Activated CD4-positive, alpha-beta T cell treated with anti-CD3 and anti-CD28 coated beads, Interleukin-2, amount 50 U/mL, for 1 hour (primary cell): ENCODE results near the gene PCDHA9.
"Not testable (repeated sequence)": the region's sequence is repeated elsewhere in the genome, so short reads cannot be mapped to it uniquely, and the experiment has no call there.

Source experiments
- DNase-seq: peaks from one replicate; pipeline ENCODE4 v3.0.0-alpha.2; 2020

Gene PCDHA9, protein sequence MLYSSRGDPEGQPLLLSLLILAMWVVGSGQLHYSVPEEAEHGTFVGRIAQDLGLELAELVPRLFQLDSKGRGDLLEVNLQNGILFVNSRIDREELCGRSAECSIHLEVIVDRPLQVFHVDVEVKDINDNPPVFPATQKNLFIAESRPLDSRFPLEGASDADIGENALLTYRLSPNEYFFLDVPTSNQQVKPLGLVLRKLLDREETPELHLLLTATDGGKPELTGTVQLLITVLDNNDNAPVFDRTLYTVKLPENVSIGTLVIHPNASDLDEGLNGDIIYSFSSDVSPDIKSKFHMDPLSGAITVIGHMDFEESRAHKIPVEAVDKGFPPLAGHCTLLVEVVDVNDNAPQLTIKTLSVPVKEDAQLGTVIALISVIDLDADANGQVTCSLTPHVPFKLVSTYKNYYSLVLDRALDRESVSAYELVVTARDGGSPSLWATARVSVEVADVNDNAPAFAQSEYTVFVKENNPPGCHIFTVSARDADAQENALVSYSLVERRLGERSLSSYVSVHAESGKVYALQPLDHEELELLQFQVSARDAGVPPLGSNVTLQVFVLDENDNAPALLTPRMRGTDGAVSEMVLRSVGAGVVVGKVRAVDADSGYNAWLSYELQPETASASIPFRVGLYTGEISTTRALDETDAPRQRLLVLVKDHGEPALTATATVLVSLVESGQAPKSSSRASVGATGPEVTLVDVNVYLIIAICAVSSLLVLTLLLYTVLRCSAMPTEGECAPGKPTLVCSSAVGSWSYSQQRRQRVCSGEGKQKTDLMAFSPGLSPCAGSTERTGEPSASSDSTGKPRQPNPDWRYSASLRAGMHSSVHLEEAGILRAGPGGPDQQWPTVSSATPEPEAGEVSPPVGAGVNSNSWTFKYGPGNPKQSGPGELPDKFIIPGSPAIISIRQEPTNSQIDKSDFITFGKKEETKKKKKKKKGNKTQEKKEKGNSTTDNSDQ

GRCh38 chr5:140848139-140849102, at the start of gene PCDHA9:
Gene PCDHA9 (plus strand): TSS chr5:140848382. CDS start chr5:140848496, 114 bp downstream.
- not testable (repeated sequence) for DNase-seq

DNA sequence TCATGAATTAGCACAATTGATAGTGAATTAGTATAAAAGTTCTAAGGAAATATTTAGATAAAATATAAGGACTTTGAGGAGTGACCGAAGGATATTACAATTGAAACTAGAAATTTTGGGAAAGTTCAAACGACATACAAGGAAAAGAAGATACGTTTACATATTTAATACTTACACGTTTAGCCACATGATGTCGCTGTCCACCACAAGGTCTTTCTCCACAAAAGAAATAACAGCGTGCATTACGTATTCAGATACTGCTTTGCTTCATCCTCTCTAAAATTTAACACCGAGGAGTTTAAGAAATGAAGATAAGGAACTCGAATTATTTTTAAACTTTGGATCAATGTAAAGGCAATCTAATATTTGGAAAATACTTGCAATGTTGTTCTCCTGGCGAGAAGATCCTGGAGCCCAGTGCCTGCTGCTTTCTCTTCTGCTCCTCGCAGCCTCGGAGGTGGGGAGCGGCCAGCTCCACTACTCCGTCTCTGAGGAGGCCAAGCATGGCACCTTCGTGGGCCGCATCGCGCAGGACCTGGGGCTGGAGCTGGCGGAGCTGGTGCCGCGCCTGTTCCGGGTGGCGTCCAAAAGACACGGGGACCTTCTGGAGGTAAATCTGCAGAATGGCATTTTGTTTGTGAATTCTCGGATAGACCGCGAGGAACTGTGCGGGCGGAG, 47.2 kb upstream of the PCDHA9 start, which contains the start of gene PCDHA3:
Gene PCDHA3 (plus strand): TSS at position 242 of the 678 bp plus-strand sequence.
- no peak for DNase-seq

GRCh38 chr5:140801494-140801841, 46.7 kb upstream of the PCDHA9 start:
- no peak for DNase-seq

DNA sequence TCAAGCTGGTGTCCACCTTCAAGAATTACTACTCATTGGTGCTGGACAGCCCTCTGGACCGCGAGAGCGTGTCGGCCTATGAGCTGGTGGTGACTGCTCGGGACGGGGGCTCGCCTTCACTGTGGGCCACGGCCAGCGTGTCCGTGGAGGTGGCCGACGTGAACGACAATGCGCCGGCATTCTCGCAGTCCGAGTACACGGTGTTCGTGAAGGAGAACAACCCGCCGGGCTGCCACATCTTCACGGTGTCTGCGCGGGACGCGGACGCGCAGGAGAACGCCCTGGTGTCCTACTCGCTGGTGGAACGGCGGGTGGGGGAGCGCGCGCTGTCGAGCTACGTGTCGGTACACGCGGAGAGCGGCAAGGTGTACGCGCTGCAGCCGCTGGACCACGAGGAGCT, 45.8 kb upstream of the PCDHA9 start:
- not testable (repeated sequence) for DNase-seq

DNA sequence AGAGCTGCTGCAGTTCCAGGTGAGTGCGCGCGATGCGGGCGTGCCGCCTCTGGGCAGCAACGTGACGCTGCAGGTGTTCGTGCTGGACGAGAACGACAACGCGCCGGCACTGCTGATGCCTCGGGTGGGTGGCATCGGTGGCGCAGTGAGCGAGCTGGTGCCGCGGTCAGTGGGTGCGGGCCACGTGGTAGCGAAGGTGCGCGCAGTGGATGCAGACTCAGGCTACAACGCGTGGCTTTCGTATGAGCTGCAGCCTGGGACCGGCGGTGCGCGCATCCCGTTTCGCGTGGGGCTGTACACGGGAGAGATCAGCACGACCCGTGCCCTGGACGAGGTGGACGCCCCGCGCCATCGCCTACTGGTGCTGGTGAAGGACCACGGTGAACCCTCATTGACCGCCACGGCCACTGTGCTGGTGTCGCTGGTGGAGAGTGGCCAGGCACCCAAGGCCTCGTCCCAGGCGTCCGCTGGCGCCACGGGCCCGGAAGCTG, 45.4 kb upstream of the PCDHA9 start:
- DNase-seq, result no peak

DNA sequence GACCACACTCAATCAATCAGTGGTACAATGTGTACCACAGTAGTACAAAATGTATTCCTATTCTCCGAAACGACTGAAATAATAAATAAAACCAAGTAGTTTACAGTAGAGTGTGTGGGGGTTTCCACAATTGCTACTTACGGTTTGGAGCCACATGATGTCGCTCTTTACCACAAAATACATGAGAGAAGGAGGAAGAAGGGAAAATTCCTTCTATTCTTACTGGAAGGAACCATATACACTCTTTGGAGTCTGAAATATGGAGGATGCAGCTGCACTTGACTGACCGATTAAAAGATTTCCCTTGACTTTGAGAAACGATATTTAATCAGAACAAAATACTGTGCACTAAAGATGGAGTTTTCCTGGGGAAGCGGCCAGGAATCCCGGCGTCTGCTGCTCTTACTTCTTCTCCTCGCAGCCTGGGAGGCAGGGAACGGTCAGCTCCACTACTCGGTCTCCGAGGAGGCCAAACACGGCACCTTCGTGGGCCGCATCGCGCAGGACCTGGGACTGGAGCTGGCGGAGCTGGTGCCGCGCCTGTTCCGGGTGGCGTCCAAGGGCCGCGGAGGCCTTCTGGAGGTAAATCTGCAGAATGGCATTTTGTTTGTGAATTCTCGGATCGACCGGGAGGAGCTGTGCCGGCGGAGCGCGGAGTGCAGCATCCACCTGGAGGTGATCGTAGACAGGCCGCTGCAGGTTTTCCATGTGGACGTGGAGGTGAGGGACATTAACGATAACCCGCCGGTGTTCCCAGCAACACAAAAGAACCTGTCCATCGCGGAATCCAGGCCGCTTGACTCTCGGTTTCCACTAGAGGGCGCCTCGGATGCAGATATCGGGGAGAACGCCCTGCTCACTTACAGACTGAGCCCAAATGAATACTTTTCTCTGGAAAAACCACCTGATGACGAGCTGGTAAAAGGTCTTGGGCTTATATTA, 41.1 kb upstream of the PCDHA9 start, which contains the start of gene PCDHA4:
Gene PCDHA4 (plus strand): TSS at position 235 of the 942 bp plus-strand sequence.
- no peak for DNase-seq

- not testable (repeated sequence) for DNase-seq
Measured at GRCh38 chr5:140808241-140808888, 39.8 kb upstream of the PCDHA9 start.

- no peak for DNase-seq
Measured at GRCh38 chr5:140808889-140809291, 39.3 kb upstream of the PCDHA9 start.

GRCh38 chr5:140821375-140822280, 26.6 kb upstream of the PCDHA9 start, which contains the start of gene PCDHA5:
Gene PCDHA5 (plus strand): TSS chr5:140821613.
- DNase-seq, result no peak

DNA sequence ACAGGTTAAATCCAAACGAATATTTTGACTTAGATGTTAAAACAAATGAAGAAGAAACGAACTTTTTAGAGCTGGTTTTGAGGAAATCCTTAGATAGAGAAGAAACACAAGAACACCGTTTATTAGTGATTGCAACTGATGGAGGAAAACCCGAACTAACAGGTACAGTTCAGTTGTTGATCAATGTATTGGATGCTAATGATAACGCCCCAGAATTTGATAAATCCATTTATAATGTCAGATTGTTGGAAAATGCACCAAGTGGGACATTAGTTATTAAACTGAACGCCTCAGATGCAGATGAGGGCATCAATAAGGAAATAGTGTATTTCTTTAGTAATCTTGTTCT, 25.9 kb upstream of the PCDHA9 start:
- no peak for DNase-seq

DNA sequence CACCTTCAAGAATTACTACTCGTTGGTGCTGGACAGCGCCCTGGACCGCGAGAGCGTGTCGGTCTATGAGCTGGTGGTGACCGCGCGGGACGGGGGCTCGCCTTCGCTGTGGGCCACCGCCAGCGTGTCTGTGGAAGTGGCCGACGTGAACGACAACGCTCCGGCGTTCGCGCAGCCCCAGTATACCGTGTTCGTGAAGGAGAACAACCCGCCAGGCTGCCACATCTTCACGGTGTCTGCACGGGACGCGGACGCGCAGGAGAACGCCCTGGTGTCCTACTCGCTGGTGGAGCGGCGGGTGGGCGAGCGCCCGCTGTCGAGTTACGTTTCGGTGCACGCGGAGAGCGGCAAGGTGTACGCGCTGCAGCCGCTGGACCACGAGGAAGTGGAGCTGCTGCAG, 25.2 kb upstream of the PCDHA9 start:
- DNase-seq, result not testable (repeated sequence)

GRCh38 chr5:140823475-140823874, 24.7 kb upstream of the PCDHA9 start:
- DNase-seq, result no peak

- DNase-seq, result no peak
Measured at GRCh38 chr5:140827704-140828361, 20.3 kb upstream of the PCDHA9 start, which contains the start of gene PCDHA6. Gene PCDHA6 (plus strand): TSS chr5:140827960. CDS start chr5:140828092, 132 bp downstream.

DNA sequence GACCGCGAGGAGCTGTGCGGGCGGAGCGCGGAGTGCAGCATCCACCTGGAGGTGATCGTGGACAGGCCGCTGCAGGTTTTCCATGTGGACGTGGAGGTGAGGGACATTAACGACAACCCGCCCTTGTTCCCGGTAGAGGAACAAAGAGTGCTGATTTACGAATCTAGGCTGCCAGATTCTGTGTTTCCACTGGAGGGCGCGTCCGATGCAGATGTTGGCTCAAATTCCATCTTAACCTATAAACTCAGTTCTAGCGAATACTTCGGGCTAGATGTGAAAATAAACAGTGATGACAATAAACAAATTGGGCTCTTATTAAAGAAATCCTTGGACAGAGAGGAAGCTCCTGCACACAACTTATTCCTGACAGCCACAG, 19.8 kb upstream of the PCDHA9 start:
- no peak for DNase-seq

- DNase-seq, result not testable (repeated sequence)
Measured at GRCh38 chr5:140829511-140830501, 18.4 kb upstream of the PCDHA9 start.

DNA sequence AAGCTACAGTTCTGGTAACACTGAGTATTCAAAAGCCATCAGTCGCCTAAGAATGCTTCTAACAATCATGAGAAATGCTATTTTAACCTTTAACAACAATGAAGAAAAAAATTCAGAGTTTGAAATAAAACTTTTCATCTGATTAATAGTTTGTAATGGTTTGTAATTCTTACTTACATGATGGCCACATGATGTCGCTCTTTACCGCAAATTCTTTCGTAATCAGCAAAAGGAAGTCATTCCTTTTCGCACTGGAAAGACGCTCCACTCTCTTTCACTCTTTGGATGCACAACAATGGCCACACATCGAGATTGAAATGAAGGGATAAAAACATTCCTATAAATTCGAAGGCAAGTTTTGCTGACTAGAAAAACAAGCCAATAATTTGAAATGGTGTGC, 14.2 kb upstream of the PCDHA9 start, which contains the start of gene PCDHA7:
Gene PCDHA7 (plus strand): TSS at position 277 of the 400 bp plus-strand sequence. CDS start 115 bp downstream, at position 392.
- DNase-seq, result no peak
